Measurements from ENCODE around the gene GUCY2D. TPM values are rescaled to one million over a fixed set of nuclear protein-coding genes. Genes with fewer than 3 reads are reported as not detected.
"Not testable (repeated sequence)": the region's sequence is repeated elsewhere in the genome, so short reads cannot be mapped to it uniquely, and the experiment has no call there.

Gene GUCY2D
- total RNA-seq, 1 donor from 2014 or later = not detected

DNA sequence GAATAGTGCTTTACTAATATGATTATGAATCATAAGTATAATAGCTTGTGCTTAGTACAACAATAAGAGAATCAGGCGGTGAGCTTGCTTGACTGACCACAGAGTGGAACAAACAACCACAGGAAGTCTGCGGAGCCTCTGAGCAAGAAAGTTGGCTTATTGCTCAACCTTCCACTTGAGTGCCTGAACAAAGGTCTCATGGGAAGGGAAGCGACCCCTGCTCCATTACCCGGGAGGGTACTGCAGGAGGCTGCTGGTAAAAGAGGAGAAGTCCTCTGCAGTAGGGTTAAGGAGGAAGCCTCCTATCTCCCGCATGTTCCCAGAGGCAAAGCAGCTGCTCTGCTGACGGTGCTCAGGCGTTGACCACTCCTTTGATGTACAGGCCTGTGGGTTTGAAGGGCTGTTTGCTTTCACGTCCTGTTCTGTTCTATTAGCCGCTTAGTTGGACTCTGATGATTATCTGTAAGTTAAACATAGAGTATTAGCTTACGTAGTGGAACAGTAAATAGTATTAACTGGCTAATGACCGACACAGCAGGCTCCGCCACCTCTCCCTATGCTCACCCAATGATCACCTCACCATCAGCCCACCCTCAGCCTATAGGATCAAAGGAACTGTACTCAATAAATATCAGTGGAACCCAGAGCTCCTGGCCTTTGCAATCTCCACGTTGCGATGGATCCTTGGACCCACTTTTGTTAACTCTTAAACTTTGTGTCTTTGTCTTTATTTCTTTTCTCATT is 54.0 kb downstream of the GUCY2D start:
- ATAC-seq = peak; percentile 61
- no peak for DNase-seq
- intact Hi-C loops (cut with micrococcal nuclease) = loop anchor here (10.0 kb wide), 1 partner anchor 72 kb away; no protein-coding TSS in a partner anchor

GRCh38 chr17:8056976-8057625 is 54.7 kb downstream of the GUCY2D start:
- intact Hi-C loops (cut with micrococcal nuclease) = loop anchor here (10.0 kb wide), 1 partner anchor 72 kb away; no protein-coding TSS in a partner anchor
- DNase-seq (no peak), ATAC-seq (no peak)

- intact Hi-C loops (cut with micrococcal nuclease) = loop anchor here (10.0 kb wide), 1 partner anchor 73 kb away; no protein-coding TSS in a partner anchor
- DNase-seq = no peak
- ATAC-seq = peak; percentile 84
These were observed 55.3 kb downstream of the GUCY2D start for GRCh38 chr17:8057691-8058114.

- DNase-seq (no peak), ATAC-seq (no peak)
- intact Hi-C loops (cut with micrococcal nuclease) = loop anchor here (10.0 kb wide), 1 partner anchor 74 kb away; no protein-coding TSS in a partner anchor
These were observed 56.7 kb downstream of the GUCY2D start for GRCh38 chr17:8059131-8059530.

GRCh38 chr17:8060274-8060673 is 57.9 kb downstream of the GUCY2D start:
- no peak for DNase-seq
- ATAC-seq = peak; percentile 64
- intact Hi-C loops (cut with micrococcal nuclease) = no loop called here

DNA sequence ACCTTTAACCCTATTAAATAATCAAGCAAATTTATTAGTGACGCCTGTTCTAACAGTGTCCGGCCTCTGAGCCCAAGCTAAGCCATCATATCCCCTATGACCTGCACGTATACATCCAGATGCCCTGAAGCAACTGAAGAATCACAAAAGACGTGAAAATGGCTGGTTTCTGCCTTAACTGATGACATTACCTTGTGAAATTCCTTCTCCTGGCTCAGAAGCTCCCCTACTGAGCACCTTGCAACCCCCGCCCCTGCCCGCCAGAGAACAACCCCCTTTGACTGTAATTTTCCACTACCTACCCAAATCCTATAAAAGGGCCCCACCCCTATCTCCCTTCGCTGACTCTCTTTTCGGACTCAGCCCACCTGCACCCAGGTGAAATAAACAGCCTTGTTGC is 59.4 kb downstream of the GUCY2D start:
- intact Hi-C loops (cut with micrococcal nuclease); ATAC-seq; DNase-seq: not testable (repeated sequence)

- DNase-seq = no peak
- intact Hi-C loops (cut with micrococcal nuclease) = no loop called here
- no peak for ATAC-seq
These were observed 60.0 kb downstream of the GUCY2D start for GRCh38 chr17:8062435-8062806.

GRCh38 chr17:8062807-8063483 is 60.5 kb downstream of the GUCY2D start:
- DNase-seq (no peak), ATAC-seq (no peak)
- intact Hi-C loops (cut with micrococcal nuclease) = no loop called here

GRCh38 chr17:8063761-8064534 is 61.5 kb downstream of the GUCY2D start:
- ATAC-seq (no peak), DNase-seq (no peak)
- intact Hi-C loops (cut with micrococcal nuclease) = no loop called here

DNA sequence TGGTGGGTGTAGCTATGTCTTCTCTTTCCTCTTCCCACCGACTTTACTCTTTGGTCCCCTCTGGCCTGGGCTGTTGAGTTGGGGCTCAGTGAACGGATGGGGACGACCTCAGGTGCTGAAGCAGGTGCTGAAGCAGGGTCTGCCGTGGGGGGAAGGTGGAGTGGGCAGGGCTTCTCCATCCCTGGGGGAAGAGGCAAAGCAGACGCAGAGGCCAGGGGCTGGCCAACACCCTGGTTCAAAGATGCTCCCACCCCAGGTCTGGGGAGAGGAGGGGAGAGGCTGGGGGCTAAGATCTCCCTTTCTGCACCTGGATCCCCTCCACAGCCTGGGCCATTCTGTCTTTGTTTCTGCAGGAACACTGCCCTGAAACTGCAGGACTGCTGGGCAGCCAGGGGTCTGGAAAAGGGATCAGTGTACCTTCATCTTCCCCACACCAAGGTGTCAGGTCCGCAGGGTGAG is 62.2 kb downstream of the GUCY2D start:
- DNase-seq (no peak), ATAC-seq (no peak)
- intact Hi-C loops (cut with micrococcal nuclease) = no loop called here

DNA sequence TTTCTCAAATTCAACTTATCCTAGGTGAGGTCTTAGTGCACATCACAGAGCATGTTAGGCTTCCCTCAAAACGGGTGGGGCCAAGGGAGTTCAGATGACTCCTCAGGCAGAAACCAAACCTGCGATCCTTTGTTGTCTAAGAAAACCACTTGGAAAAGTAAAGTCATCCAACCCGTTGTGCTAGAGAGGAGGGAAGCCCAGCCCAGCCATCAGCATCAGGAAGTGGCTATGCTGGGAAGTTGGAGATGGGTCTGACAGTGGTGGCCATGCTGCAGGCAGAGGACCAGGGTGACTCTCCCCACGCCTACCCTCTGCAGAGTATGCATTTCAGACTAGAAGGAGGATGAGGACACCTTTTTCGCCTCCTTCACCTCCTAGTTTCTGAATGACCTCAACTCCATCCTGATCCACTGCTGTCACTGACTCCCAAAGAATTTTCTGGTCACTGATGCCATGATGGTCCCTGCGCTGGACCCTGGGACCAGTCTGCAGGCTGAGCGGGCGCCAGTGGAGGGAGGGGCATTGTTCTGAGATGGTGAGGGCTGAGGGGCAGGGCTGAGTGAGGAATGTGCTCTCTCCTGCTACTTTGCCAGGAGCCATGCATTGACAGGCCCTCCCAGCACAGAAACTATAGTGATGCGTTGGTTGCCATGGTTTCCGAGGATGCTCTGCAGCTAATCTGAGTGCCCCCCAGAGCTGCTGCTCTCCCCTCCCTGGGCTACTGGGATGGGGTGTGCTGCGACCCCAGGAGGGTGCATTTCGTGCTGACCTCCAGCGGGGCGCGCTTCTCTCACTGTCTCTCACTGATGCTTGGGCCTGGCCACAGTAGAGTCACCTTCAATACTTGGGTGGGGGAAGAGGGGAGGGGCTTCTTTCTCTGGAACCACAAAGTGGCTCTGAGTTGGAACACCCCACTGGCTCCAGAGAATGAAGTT is 64.7 kb downstream of the GUCY2D start:
- ATAC-seq (no peak), DNase-seq (no peak)
- intact Hi-C loops (cut with micrococcal nuclease) = no loop called here

DNA sequence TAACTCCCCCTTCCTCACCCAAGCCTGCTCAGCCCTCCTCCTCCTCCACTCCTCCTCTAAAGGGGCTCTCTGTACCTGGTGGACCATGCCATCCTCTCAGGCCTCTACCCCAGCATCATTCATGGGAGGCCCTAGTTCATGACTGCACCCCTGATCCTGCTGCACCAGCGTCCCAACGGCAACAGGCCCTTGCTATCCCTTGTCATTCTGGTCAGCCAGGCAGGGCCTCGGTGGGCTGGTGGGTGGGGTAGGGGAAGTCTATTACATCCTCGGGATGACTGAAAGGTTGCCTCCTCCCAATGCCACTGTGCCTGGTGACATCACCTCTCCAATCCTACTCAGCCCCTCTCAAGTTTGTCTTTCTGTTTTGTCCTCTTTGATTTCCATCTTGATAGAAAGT is 65.4 kb downstream of the GUCY2D start:
- no peak for DNase-seq
- ATAC-seq = no peak
- intact Hi-C loops (cut with micrococcal nuclease) = no loop called here

- DNase-seq = peak; percentile 52
- ATAC-seq = peak; percentile 69
- intact Hi-C loops (cut with micrococcal nuclease) = no loop called here
These were observed 66.5 kb downstream of the GUCY2D start for GRCh38 chr17:8068736-8069586.

- intact Hi-C loops (cut with micrococcal nuclease) = no loop called here
- DNase-seq (no peak), ATAC-seq (no peak)
These were observed 67.1 kb downstream of the GUCY2D start for GRCh38 chr17:8069587-8069860.

All from left ventricle myocardium superior (tissue), 1 donor.